GM12865 (cell line): Measurements from ENCODE around the gene PIGN.

Experiments
- DNase-seq: peaks from one replicate; pipeline ENCODE4 v3.0.0; 2010; ENCODE audit warnings: low read depth
- H3K4me3 ChIP-seq: 2 replicates; pipeline ENCODE4 v1.5.1; 2011; ENCODE audit warnings: mild to moderate bottlenecking, low read depth, low read length, control low read depth
- CTCF ChIP-seq: IDR thresholded peaks from 2 replicates; pipeline ENCODE4 v1.5.1; 2011; ENCODE audit warnings: low read length, control low read depth, low read depth, inconsistent platforms; ENCODE audit not compliant: insufficient read depth; ENCODE audit errors: missing control alignments

The PIGN gene

GRCh38 chr18:62198259-62198658 is 11.4 kb upstream of the PIGN start:
- no peak for DNase-seq
- H3K4me3 ChIP-seq: no peak overlapping the region
- no peak for TF ChIP-seq CTCF

GRCh38 chr18:62196980-62197379 is 10.1 kb upstream of the PIGN start:
- DNase-seq: no peak
- H3K4me3 ChIP-seq: no peak overlapping the region
- TF ChIP-seq CTCF: no peak

- no peak overlapping the region for H3K4me3 ChIP-seq
- TF ChIP-seq CTCF: no peak
- no peak for DNase-seq
Measured at GRCh38 chr18:62196079-62196478, 9.2 kb upstream of the PIGN start.

GRCh38 chr18:62189208-62189607 is 2.4 kb upstream of the PIGN start:
- peak; percentile 7 for DNase-seq
- peak overlapping the region; percentile 81 for H3K4me3 ChIP-seq
- no peak for TF ChIP-seq CTCF

- peak; percentile 0 for TF ChIP-seq CTCF
- H3K4me3 ChIP-seq: peak overlapping the region; percentile 81
Measured at GRCh38 chr18:62187543-62188510, 971 bp upstream of the PIGN start.

GRCh38 chr18:62186499-62186773 is 420 bp downstream of the PIGN start:
- DNase-seq: no peak
- TF ChIP-seq CTCF: no peak

More at GRCh38 chr18:62187543-62188510, 971 bp upstream of the PIGN start:
- peak; percentile 37 for DNase-seq

More at GRCh38 chr18:62186499-62186773, 420 bp downstream of the PIGN start:
- peak overlapping the region; percentile 88 for H3K4me3 ChIP-seq
